NCI-H1417 treated with DMSO at 0.1 percent for 48 hours (cell line): ENCODE data around the gene TEX12.
A peak's percentile ranks its signal among the peaks of the same experiment; 100 is the strongest.
"Not testable (repeated sequence)": the region's sequence is repeated elsewhere in the genome, so short reads cannot be mapped to it uniquely, and the experiment has no call there.

ENCODE experiments used
- DNase-seq: peaks from one replicate; lab custom pipeline; 2025; lab: John Stamatoyannopoulos, UW

The TEX12 gene

GRCh38 chr11:112165049-112165448, 2.1 kb upstream of the TEX12 start:
- no peak for DNase-seq

DNA sequence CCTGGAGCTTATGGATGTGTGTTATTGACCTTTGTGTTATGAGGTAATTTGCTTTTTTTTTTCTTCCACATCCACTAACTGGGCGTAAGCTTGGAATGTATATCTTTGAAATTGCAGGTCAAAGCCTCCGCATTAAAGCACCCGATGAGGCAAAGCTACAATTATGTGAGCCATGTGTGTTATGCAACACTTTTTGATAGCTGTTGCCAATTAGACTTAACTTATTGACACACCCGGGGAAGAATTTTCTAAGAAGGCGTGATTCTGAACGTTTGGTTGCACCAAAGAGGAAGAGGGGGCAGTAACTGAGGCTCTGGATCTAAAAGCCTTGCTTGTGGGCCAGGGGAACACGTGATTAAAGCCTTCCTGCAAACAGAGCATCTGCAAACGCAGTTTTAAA, 610 bp upstream of the TEX12 start:
- DNase-seq, result no peak

DNA sequence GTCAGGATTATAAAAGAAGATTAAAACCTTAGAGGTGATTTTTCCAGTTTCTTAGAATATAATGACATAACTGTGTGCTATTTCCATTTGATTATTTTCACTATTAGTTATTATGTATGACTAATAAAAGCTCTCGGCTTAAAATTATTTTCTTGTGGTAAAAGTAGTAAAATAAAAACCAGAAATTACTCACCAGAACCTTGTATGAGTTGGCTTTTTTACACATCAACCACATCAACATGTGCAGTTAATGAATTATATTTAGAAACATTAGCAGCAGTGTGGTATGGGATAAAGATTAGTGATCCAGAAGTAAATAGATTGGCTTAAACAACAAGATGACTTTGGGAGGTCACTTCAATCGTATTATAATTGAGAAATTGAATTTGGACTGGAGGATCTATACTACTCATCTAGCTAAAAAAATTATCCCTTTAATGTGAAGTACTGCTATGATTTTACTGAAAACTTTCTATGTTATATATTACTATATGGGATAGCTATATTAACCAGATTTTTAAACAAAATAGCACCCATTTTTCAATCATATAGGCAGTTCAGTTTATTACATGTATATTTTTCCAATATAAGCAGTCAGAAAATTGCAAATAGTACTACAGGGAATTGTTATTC, 5.3 kb downstream of the TEX12 start:
- DNase-seq, result no peak

GRCh38 chr11:112173152-112173551, 6.0 kb downstream of the TEX12 start:
- no peak for DNase-seq

DNA sequence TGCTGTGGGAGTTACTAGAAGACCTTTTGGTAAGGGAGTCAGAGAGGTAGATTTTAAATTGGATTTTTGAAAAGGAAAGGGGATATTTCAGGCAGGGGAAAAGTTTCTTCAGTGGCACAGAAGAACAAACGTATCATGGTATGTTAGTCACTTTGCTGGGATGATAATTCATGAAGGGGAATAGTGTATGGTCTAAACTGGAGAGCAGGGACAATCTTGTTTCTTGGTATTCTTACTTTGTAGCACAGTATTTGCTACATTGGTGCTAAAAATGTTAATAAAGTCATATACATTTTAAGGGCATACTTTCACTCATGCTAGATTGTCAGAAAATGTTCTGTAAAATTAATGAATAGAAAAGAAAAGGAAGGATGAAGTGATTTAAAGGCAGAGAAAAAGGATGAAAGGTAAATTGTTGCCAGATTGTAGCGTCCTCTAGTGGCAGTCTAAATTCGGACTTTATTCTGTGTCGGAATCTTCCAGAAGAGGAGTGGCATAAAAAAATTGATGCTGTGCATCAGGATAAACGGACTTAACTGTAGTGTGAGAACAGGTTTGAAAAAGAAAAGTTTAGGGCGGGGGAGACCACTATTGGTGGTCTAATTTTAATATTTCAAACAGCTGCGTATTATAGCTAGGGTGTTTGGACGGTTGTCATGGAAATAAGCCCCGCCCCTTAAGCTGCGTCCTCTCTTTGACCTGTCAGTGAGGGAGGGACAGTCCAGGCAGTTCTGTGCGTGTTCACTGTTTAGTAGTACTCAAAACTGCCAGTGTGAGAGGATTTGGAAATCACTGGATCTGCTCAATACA, 7.8 kb downstream of the TEX12 start, which contains the start of gene BCO2:
BCO2 (plus strand) TSS at position 724 of the 810 bp plus-strand sequence. CDS start 90 bp downstream, outside the sequence.
- peak; percentile 67 for DNase-seq

GRCh38 chr11:112175599-112175952, 8.4 kb downstream of the TEX12 start:
- DNase-seq, result no peak

- no peak for DNase-seq
Measured at GRCh38 chr11:112176077-112176476, 8.9 kb downstream of the TEX12 start.

DNA sequence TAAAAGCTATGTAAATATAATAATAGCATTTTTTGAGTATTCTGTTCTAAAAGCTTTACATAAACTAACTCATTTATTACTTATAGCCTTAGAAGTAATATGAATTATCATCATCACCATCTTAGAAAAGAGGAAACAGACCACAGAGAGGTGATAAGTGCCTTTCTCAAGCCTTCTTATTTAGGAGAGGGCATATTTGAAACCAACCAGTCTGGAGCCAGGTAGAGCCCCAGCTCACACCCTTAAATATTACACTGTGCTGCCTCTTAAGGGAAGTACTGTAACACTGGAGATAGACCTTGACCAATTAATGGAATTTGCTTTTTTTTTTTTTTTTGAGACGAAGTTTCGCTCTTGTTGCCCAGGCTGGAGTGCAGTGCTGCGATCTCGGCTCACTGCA, 10.4 kb downstream of the TEX12 start:
- no peak for DNase-seq

DNA sequence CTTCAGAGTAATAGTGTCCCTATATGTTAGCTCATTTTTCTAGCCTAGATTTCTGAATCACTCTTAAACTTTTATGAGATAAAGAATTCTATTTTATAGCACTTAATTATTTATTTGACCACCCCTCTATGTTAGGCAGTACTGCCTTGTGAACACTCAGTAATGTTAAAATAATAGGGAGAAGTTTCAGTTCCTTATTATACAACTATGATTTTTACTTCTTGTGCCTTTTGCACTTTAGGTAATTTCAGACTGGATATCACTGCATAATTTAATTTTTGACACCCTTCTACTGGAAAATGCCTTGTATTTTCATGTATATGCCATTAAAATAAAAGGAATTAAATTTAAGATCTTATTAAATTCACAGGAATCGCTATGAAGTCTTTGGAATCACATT, 11.3 kb downstream of the TEX12 start:
- no peak for DNase-seq

DNA sequence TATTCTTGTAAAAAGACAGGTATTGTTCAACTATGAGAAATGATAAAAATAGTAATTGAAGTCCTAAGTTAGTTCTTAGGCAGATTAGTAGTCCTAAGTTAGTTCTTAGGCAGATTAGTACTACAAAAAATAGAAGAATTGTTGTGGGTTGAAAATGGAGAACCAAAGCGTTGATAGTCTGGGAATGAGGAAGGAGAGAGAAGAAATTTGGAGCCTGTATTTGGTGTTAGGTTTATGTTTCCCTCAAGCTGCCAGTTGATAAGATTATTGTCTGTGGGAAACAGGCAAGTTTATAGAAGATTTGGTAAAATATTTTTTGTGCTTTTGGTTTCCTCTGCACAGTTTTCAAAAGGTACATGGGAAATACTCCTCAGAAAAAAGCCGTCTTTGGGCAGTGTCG, 11.8 kb downstream of the TEX12 start:
- DNase-seq, result no peak

DNA sequence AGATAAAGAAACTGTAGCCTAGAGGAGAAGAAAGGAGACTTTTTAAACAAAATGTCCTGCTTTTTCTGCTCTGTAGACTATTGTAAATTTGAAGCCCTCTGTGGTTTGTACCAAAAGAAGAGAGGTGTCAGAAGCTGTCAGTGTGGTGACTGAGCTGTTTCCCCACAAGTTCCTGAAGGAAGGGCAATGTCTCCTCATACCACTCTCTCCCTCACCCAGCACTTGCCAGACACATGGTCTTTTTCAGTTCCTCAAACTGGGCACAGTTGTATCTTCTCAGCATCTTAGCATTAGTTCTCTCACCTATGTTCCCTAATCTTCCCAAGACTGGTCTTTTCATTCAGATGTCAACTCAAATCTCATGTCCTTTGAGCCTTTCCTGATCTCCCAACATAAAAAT, 12.4 kb downstream of the TEX12 start:
- no peak for DNase-seq

DNA sequence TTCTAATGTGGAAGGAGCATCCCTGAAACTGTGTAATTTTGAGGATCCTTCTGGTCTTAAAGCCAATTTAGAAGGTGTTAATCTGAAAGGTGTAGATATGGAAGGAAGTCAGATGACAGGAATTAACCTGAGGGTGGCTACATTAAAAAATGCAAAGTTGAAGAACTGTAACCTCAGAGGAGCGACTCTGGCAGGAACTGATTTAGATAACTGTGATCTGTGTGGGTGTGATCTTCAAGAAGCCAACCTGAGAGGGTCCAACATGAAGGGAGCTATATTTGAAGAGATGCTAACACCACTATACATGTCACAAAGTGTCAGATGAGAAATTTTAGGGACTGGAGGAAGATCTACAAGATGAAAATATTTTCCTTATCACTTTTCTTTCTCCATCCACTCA, 15.7 kb downstream of the TEX12 start:
- DNase-seq, result no peak

GRCh38 chr11:112185883-112186282, 18.7 kb downstream of the TEX12 start:
- no peak for DNase-seq

GRCh38 chr11:112186304-112186703, 19.1 kb downstream of the TEX12 start:
- DNase-seq, result no peak

DNA sequence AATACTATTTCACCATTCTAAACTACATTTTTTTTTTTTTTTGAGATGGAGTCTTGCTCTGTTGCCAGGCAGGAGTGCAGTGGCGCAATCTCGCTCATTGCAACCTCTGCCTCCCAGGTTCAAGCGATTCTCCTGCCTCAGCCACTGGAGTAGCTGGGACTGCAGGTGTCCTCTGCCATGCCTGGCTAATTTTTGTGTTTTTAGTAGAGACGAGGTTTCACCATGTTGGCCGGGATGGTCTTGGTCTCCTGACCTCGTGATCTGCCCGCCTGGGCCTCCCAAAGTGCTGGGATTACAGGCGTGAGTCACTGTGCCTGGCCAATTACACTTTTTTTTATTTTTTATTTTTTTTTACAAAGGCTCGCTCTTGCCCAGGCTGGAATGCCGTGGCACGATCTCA, 27.9 kb downstream of the TEX12 start:
- DNase-seq, result not testable (repeated sequence)

- DNase-seq, result no peak
Measured at GRCh38 chr11:112195951-112196351, 28.8 kb downstream of the TEX12 start.

DNA sequence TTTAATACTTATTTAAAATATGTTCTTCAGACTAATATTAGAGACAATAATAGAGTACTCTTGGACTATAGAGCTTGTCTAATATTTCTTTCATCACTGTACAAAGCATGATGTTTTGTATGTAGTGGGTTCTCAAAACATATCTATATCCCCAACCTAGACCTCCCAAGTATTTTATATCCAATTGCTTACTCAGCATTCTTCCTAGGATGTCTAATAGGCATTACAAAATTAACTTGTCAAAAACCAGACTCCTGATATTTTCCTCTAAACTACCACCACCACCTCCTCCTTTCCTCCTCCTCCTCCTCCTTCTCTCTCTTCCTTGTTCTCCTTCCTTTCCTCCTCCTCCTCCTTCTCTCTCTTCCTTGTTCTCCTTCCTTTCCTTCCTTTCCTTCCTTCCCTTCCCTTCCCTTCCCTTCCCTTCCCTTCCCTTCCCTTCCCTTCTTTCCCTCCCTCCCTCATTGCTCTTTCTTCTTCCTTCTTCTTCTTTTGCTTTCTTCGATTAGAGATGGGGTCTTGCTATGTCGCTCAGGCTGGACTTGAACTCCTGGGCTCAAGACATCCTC, 29.4 kb downstream of the TEX12 start:
- DNase-seq, result no peak

DNA sequence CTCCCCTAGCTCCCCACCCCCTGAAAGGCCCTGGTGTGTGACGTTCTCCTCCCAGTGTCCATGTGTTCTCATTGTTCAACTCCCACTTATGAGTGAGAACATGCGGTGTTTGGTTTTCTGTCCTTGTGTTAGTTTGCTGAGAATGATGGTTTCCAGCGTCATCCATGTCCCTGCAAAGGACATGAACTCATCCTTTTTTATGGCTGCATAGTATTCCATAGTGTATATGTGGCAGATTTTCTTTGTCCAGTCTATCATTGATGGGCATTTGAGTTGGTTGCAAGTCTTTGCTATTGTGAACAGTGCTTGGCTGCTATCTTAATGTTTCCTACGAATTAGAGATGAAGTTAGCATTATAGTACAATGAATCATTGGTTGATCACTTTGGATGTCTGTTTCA, 31.9 kb downstream of the TEX12 start:
- DNase-seq, result not testable (repeated sequence)

DNA sequence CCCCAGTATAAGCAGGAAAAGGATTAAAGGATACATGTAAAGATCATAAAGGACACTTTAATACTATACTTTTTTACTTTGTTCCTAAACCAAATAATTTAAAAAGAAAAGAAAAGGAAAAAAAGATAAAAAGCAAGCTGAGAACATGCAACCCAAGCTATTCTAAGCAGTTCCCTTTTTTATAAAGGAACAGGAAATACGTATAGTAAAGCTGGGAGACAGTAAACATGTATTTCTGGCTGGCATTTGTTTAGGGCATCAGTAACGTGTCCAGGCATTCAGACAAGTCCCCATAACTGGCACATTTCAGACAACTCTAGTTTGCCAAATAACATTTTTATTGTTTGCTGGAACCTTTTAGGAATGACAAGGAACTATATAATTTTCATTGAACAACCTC, 33.1 kb downstream of the TEX12 start:
- DNase-seq, result no peak

DNA sequence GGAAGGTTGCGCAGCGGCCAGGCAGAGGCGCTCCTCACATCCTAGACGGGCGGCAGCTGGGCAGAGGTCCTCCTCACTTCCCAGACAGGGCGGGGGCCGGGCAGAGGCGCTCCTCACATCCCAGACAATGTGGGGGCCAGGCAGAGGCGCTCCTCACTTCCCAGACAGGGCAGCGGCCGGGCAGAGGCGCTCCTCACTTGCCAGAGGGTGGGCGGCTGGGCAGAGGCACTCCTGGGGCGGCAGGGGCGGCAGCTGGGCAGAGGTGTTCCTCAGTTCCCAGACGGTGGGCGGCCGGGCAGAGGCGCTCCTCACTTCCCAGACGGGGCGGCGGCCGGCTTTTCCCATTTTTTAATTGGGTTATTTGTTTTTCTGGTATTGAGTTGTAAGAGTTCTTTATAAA, 38.9 kb downstream of the TEX12 start:
- no peak for DNase-seq

DNA sequence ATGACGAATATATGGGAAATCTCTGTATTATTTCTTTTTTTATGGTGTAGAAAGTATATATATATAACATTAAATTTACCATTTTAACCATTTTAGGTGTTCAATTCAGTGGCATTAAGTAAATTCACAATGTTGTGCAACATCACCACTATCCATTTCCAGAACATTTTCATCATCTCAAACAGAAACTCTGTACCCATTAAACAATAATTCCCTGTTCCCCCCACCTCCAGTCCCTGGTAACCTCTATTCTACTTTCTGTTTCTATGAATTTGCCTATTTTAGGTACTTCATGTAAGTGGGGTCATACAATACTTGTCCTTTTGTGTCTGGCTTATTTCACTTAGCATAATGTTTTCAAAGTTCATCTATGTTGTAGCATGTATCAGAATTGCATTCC, 43.7 kb downstream of the TEX12 start:
- DNase-seq, result no peak

DNA sequence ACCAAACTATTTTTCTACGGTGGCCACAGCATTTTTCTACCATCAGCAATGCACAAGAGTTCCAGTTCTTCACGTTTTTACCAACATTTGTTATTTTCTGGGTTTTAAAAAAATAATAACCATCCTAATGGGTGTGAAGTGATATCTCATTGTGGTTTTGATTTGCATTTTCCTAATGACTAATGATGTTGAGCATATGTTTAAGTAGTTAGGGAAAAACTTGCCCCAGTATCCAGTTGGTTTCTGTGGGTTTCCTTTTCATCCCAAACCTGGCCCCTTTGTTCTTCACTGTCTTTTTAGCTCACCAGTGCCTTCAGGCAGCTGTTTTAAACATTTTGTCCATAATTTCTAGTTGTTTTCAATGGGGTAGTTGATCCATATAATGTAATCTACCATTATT, 44.4 kb downstream of the TEX12 start:
- no peak for DNase-seq

GRCh38 chr11:112212290-112212689, 45.1 kb downstream of the TEX12 start:
- no peak for DNase-seq
